ENCODE results near the gene PAXIP1.

PAXIP1 gene

GRCh38 chr7:154947604-154948003 is 55.3 kb downstream of the PAXIP1 start:
- TF ChIP-seq CREB1 (IDR thresholded peaks at IDR 0.05; ENCODE audit: low read depth), result no peak
- TF ChIP-seq YY1 (IDR thresholded peaks at IDR 0.05; ENCODE audit: low read depth), result no peak
- TF ChIP-seq MAX (IDR thresholded peaks at IDR 0.05), result no peak
- no peak for TF ChIP-seq USF1 (IDR thresholded peaks at IDR 0.05)
- no peak for TF ChIP-seq FOXM1 (IDR thresholded peaks at IDR 0.05; ENCODE audit: borderline replicate concordance, low read depth)
- TF ChIP-seq, protein P1, sequence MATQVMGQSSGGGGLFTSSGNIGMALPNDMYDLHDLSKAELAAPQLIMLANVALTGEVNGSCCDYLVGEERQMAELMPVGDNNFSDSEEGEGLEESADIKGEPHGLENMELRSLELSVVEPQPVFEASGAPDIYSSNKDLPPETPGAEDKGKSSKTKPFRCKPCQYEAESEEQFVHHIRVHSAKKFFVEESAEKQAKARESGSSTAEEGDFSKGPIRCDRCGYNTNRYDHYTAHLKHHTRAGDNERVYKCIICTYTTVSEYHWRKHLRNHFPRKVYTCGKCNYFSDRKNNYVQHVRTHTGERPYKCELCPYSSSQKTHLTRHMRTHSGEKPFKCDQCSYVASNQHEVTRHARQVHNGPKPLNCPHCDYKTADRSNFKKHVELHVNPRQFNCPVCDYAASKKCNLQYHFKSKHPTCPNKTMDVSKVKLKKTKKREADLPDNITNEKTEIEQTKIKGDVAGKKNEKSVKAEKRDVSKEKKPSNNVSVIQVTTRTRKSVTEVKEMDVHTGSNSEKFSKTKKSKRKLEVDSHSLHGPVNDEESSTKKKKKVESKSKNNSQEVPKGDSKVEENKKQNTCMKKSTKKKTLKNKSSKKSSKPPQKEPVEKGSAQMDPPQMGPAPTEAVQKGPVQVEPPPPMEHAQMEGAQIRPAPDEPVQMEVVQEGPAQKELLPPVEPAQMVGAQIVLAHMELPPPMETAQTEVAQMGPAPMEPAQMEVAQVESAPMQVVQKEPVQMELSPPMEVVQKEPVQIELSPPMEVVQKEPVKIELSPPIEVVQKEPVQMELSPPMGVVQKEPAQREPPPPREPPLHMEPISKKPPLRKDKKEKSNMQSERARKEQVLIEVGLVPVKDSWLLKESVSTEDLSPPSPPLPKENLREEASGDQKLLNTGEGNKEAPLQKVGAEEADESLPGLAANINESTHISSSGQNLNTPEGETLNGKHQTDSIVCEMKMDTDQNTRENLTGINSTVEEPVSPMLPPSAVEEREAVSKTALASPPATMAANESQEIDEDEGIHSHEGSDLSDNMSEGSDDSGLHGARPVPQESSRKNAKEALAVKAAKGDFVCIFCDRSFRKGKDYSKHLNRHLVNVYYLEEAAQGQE (IDR thresholded peaks at IDR 0.05; ENCODE audit: low read depth), result no peak
- no peak for TF ChIP-seq TCF12 (IDR thresholded peaks at IDR 0.05; ENCODE audit: low read depth)
- TF ChIP-seq ZBTB7A (IDR thresholded peaks at IDR 0.05; ENCODE audit: low read depth), result no peak
- no peak for TF ChIP-seq NFIC (IDR thresholded peaks at IDR 0.05)
- TF ChIP-seq TEAD4 (IDR thresholded peaks at IDR 0.05), result no peak
- no peak for TF ChIP-seq EP300 (IDR thresholded peaks at IDR 0.05; ENCODE audit: borderline replicate concordance)
- TF ChIP-seq RAD21 (IDR thresholded peaks at IDR 0.05; ENCODE audit: low read depth), result no peak
- no peak for TF ChIP-seq TAF1 (IDR thresholded peaks at IDR 0.05; ENCODE audit: low read depth)
- no peak for TF ChIP-seq EGR1 (IDR thresholded peaks at IDR 0.05)
- no peak for TF ChIP-seq CEBPB (IDR thresholded peaks at IDR 0.05)

GRCh38 chr7:154946166-154946565 is 56.8 kb downstream of the PAXIP1 start:
- no peak for TF ChIP-seq TAF1 (IDR thresholded peaks at IDR 0.05; ENCODE audit: low read depth)
- no peak for TF ChIP-seq CEBPB (IDR thresholded peaks at IDR 0.05)
- TF ChIP-seq EGR1 (IDR thresholded peaks at IDR 0.05), result no peak
- no peak for TF ChIP-seq FOXM1 (IDR thresholded peaks at IDR 0.05; ENCODE audit: borderline replicate concordance, low read depth)
- no peak for TF ChIP-seq MAX (IDR thresholded peaks at IDR 0.05)
- TF ChIP-seq CREB1 (IDR thresholded peaks at IDR 0.05; ENCODE audit: low read depth), result no peak

DNA sequence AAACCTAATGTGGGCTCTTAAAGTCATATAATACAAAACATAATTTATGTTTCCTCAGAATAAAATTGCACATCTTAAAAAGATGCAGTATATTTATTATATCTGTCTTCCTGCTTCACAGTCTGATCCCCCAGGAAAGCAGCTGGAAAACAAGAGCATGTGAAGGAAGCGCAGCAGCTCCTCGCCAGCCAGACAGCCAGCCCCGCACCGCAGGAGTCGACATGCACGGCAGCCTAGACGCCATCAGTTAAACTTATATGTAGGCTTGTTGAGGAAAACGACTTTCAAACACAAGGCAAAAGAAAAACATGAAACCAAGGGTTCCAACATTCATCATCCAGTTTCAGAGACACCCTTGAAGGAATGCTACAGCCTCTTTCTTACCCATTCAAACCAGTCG is 59.0 kb downstream of the PAXIP1 start:
- TF ChIP-seq TEAD4 (IDR thresholded peaks at IDR 0.05) (no peak), YY1 (IDR thresholded peaks at IDR 0.05; ENCODE audit: low read depth) (no peak), ZBTB7A (IDR thresholded peaks at IDR 0.05; ENCODE audit: low read depth) (no peak), EP300 (IDR thresholded peaks at IDR 0.05; ENCODE audit: borderline replicate concordance) (no peak), CEBPB (IDR thresholded peaks at IDR 0.05) (no peak), NFIC (IDR thresholded peaks at IDR 0.05) (no peak), CREB1 (IDR thresholded peaks at IDR 0.05; ENCODE audit: low read depth) (no peak), EGR1 (IDR thresholded peaks at IDR 0.05) (no peak), TAF1 (IDR thresholded peaks at IDR 0.05; ENCODE audit: low read depth) (no peak), MAX (IDR thresholded peaks at IDR 0.05) (no peak), USF1 (IDR thresholded peaks at IDR 0.05) (no peak), TCF12 (IDR thresholded peaks at IDR 0.05; ENCODE audit: low read depth) (no peak), RAD21 (IDR thresholded peaks at IDR 0.05; ENCODE audit: low read depth) (no peak), FOXM1 (IDR thresholded peaks at IDR 0.05; ENCODE audit: borderline replicate concordance, low read depth) (no peak)
- TF ChIP-seq, protein P1 (IDR thresholded peaks at IDR 0.05; ENCODE audit: low read depth), result no peak

GRCh38 chr7:154942691-154943090 is 60.2 kb downstream of the PAXIP1 start:
- no peak for TF ChIP-seq USF1 (IDR thresholded peaks at IDR 0.05)
- no peak for TF ChIP-seq EGR1 (IDR thresholded peaks at IDR 0.05)
- TF ChIP-seq NFIC (IDR thresholded peaks at IDR 0.05), result no peak
- TF ChIP-seq EP300 (IDR thresholded peaks at IDR 0.05; ENCODE audit: borderline replicate concordance), result no peak
- TF ChIP-seq ZBTB7A (IDR thresholded peaks at IDR 0.05; ENCODE audit: low read depth), result no peak
- no peak for TF ChIP-seq CREB1 (IDR thresholded peaks at IDR 0.05; ENCODE audit: low read depth)

DNA sequence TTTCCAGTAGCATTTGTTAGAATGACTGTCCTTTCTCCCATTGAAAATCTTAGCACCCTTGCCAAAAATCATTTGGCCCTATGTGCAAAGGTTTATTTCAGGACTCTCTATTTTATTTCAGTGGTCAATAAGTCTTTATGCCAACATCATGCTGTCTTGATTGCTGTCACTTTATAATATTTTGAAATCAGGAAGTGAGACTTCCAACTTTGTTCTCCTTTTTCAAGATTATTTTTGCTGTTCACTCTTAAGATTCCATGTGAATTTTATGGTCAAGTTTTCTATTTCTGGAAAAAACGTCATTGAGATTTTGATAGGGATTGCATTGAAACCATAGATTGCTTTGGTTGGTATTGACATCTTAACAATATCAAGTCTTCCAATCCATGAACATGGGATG is 65.1 kb downstream of the PAXIP1 start:
- no peak for TF ChIP-seq TAF1 (IDR thresholded peaks at IDR 0.05; ENCODE audit: low read depth)
- no peak for TF ChIP-seq USF1 (IDR thresholded peaks at IDR 0.05)
- TF ChIP-seq FOXM1 (IDR thresholded peaks at IDR 0.05; ENCODE audit: borderline replicate concordance, low read depth), result no peak
